ENCODE data around the gene RANBP1. TPM values are rescaled to one million over a fixed set of nuclear protein-coding genes. Genes with fewer than 3 reads are reported as not detected.
"Not testable (repeated sequence)": the region's sequence is repeated elsewhere in the genome, so short reads cannot be mapped to it uniquely, and the experiment has no call there.

RANBP1 gene
- polyA plus RNA-seq, 1 of the 3 experiments (the other 2 are of a cell fraction), result 502 TPM

- Histone ChIP-seq H3K79me2 (ENCODE audit: insufficient read depth) (0 out of 2 replicates have a peak, but pooled peaks cover 4% of the 10 kb centered on the region), H3K9ac (no peak overlapping the region), H3K27me3 (ENCODE audit: insufficient read depth) (no peaks in the 10 kb centered on the region), H3K4me3 (ENCODE audit: low read depth in 2 of 2, low read length in 1 of 2) (no peak overlapping the region), H4K20me1 (ENCODE audit: insufficient read depth) (no peaks in the 10 kb centered on the region), H3K4me2 (no peak overlapping the region), H3K9me3 (no peaks in the 10 kb centered on the region), H3F3A (replicated peaks; ENCODE audit: insufficient read depth) (no peaks in the 10 kb centered on the region), H3K36me3 (replicated peaks in 1 of 2; ENCODE audit: control insufficient read depth in 1 of 2, insufficient read depth in 2 of 2, low read length in 1 of 2) (peaks cover 0 to 2% of the 10 kb centered on the region in 2 experiments), H3K4me1 (ENCODE audit: control insufficient read depth in 1 of 2, insufficient read depth in 2 of 2, low read depth in 1 of 2, low read length in 1 of 2) (peaks cover 0 to 35% of the 10 kb centered on the region in 2 experiments; a peak in 1 of 4 replicates), H3K27ac (ENCODE audit: low read depth in 2 of 2, low read length in 1 of 2) (no peak overlapping the region), H2AFZ (ENCODE audit: low read depth) (no peak overlapping the region), H3K9me2 (no peaks in the 10 kb centered on the region)
- TF ChIP-seq PBX3 (IDR thresholded peaks at IDR 0.05), result no peak
- TF ChIP-seq GABPA (IDR thresholded peaks at IDR 0.05; ENCODE audit: low read depth), result no peak
- no peak for TF ChIP-seq TCF12 (IDR thresholded peaks at IDR 0.05)
- no peak for TF ChIP-seq ZBTB33 (IDR thresholded peaks at IDR 0.05; ENCODE audit: borderline replicate concordance, low read depth)
- no peak for TF ChIP-seq FOXJ3 (CRISPR knock-in tag; IDR thresholded peaks at IDR 0.05)
- no peak for TF ChIP-seq JUND (IDR thresholded peaks at IDR 0.05)
- TF ChIP-seq EP300 (IDR thresholded peaks at IDR 0.05; ENCODE audit: borderline replicate concordance in 1 of 2, low read depth in 1 of 2, low read length in 1 of 2), result no peak
- TF ChIP-seq RFX5 (IDR thresholded peaks at IDR 0.05; ENCODE audit: low read length), result no peak
- ChIA-PET CTCF (interaction anchor here (0.7 to 2.9 kb wide), 6 partner anchors 22 to 158 kb away, joined by 3 to 14 read pairs (median 5); no protein-coding TSS in a partner anchor), POLR2A (no interaction called here)
- no peak for DNase-seq
- WGBS (ENCODE audit: low lambda C conversion rate), result 49% methylated on average over 2 of the region's 15 CpGs
Observed at GRCh38 chr22:20158391-20159036, 42.6 kb downstream of the RANBP1 start.

GRCh38 chr22:20159076-20159475, 43.2 kb downstream of the RANBP1 start:
- no peaks in the 10 kb centered on the region for H3K9me3 ChIP-seq
- H4K20me1 ChIP-seq (ENCODE audit: insufficient read depth), result no peaks in the 10 kb centered on the region
- ChIA-PET POLR2A (no interaction called here), CTCF (interaction anchor here (0.7 to 1.6 kb wide), 4 partner anchors 21 to 157 kb away, joined by 3 to 6 read pairs (median 4); no protein-coding TSS in a partner anchor)
- H2AFZ ChIP-seq (ENCODE audit: low read depth), result no peak overlapping the region
- 0 out of 2 replicates have a peak, but pooled peaks cover 4% of the 10 kb centered on the region for H3K79me2 ChIP-seq (ENCODE audit: insufficient read depth)
- H3K36me3 ChIP-seq (replicated peaks in 1 of 2; ENCODE audit: control insufficient read depth in 1 of 2, insufficient read depth in 2 of 2, low read length in 1 of 2), result no peaks in the 10 kb centered on the region
- peaks cover 0 to 31% of the 10 kb centered on the region in 2 experiments; a peak in 1 of 4 replicates for H3K4me1 ChIP-seq (ENCODE audit: control insufficient read depth in 1 of 2, insufficient read depth in 2 of 2, low read depth in 1 of 2, low read length in 1 of 2)
- no peak for DNase-seq
- no peaks in the 10 kb centered on the region for H3K27me3 ChIP-seq (ENCODE audit: insufficient read depth)
- H3K4me2 ChIP-seq, result no peak overlapping the region
- WGBS (ENCODE audit: low lambda C conversion rate), result 82% methylated on average over 5 of the region's 9 CpGs
- TF ChIP-seq CTCF (IDR thresholded peaks at IDR 0.05), result no peak
- no peak for TF ChIP-seq FOXJ3 (CRISPR knock-in tag; IDR thresholded peaks at IDR 0.05)
- TF ChIP-seq FOSL2 (IDR thresholded peaks at IDR 0.05; ENCODE audit: borderline replicate concordance, low read depth), result no peak
- TF ChIP-seq EZH2phosphoT487 (IDR thresholded peaks at IDR 0.05; ENCODE audit: borderline replicate concordance, low read depth), result no peak
- no peaks in the 10 kb centered on the region for H3F3A ChIP-seq (replicated peaks; ENCODE audit: insufficient read depth)
- H3K9me2 ChIP-seq, result no peaks in the 10 kb centered on the region
- H3K4me3 ChIP-seq (ENCODE audit: low read depth in 2 of 2, low read length in 1 of 2), result no peak overlapping the region
- H3K27ac ChIP-seq (ENCODE audit: low read depth in 2 of 2, low read length in 1 of 2), result no peak overlapping the region
- H3K9ac ChIP-seq, result no peak overlapping the region

GRCh38 chr22:20159531-20159930, 43.6 kb downstream of the RANBP1 start:
- H3K79me2 ChIP-seq (ENCODE audit: insufficient read depth); H2AFZ ChIP-seq (ENCODE audit: low read depth); H3F3A ChIP-seq (replicated peaks; ENCODE audit: insufficient read depth); H3K27ac ChIP-seq (ENCODE audit: low read depth in 2 of 2, low read length in 1 of 2); H3K9ac ChIP-seq; H3K9me2 ChIP-seq; H3K4me3 ChIP-seq (ENCODE audit: low read depth in 2 of 2, low read length in 1 of 2); H3K36me3 ChIP-seq (replicated peaks in 1 of 2; ENCODE audit: control insufficient read depth in 1 of 2, insufficient read depth in 2 of 2, low read length in 1 of 2); H3K4me2 ChIP-seq; H3K27me3 ChIP-seq (ENCODE audit: insufficient read depth); H4K20me1 ChIP-seq (ENCODE audit: insufficient read depth); DNase-seq; H3K9me3 ChIP-seq: not testable (repeated sequence)
- ChIA-PET CTCF (interaction anchor here (0.7 to 1.6 kb wide), 4 partner anchors 21 to 157 kb away, joined by 3 to 6 read pairs (median 4); no protein-coding TSS in a partner anchor), POLR2A (interaction anchor here (0.9 kb wide), 1 partner anchor 125 kb away, joined by 6 read pairs; no protein-coding TSS in a partner anchor)
- WGBS (ENCODE audit: low lambda C conversion rate), result 91% methylated on average over 7 of the region's 14 CpGs
- H3K4me1 ChIP-seq (ENCODE audit: control insufficient read depth in 1 of 2, insufficient read depth in 2 of 2, low read depth in 1 of 2, low read length in 1 of 2), result peaks cover 0 to 26% of the 10 kb centered on the region in 2 experiments; a peak in 1 of 4 replicates

Data from SK-N-SH (cell line).